H1 (cell line): Measurements from ENCODE around the gene PIK3R3. TPM values are rescaled to one million over a fixed set of nuclear protein-coding genes. Genes with fewer than 3 reads are reported as not detected.

ENCODE experiments used
- CTCF ChIA-PET: fragments of 300-600 bp; sonication (Branson Sonifier 250); formaldehyde crosslinking; loops from one replicate; lab custom pipeline; 2021; ENCODE audit not compliant: partially characterized antibody; lab: Charles Lee
- POLR2A ChIA-PET: fragments of 300-600 bp; sonication (Branson Sonifier 250); formaldehyde crosslinking; loops from one replicate; lab custom pipeline; 2021; ENCODE audit warnings: inconsistent platforms; ENCODE audit not compliant: partially characterized antibody; lab: Charles Lee
- DNase-seq, 2 experiments: peaks; one replicate each; pipeline versions ENCODE4 v3.0.0 to v3.0.0-alpha.2; 2010 to 2022; ENCODE audit warnings: low spot score in 2 of 2, low read depth in 1 of 2, mixed read lengths in 1 of 2
- FAIRE-seq: peaks from 2 replicates; lab custom pipeline; 2011; peaks lifted over from hg19 to GRCh38; lab: Jason Lieb, UNC
- H2AFZ ChIP-seq: 2 replicates; pipeline ENCODE4 v1.8.1; 2012; ENCODE audit warnings: low read length, inconsistent platforms
- H2AK5ac ChIP-seq: 2 replicates; pipeline ENCODE4 v1.6.1; 2013; ENCODE audit warnings: low read depth, low read length
- H2BK120ac ChIP-seq: replicated peaks from 2 replicates; pipeline ENCODE3; 2013; ENCODE audit warnings: low read depth, low read length, inconsistent platforms
- H2BK12ac ChIP-seq: 2 replicates; pipeline ENCODE4 v1.6.1; 2013; ENCODE audit warnings: low read depth, low read length
- H2BK15ac ChIP-seq: 2 replicates; pipeline ENCODE4 v1.6.1; 2013; ENCODE audit warnings: low read length
- H2BK20ac ChIP-seq: 2 replicates; pipeline ENCODE4 v1.6.1; 2013; ENCODE audit warnings: low read length
- H2BK5ac ChIP-seq: 2 replicates; pipeline ENCODE4 v1.6.1; 2013; ENCODE audit warnings: low read depth, low read length
- H3K14ac ChIP-seq: 2 replicates; pipeline ENCODE4 v1.6.1; 2013; ENCODE audit warnings: inconsistent platforms; ENCODE audit not compliant: insufficient read length
- H3K18ac ChIP-seq: 2 replicates; pipeline ENCODE4 v1.6.1; 2013; ENCODE audit warnings: low read length; ENCODE audit errors: extremely low read depth
- H3K23ac ChIP-seq: 2 replicates; pipeline ENCODE4 v1.6.1; 2013; ENCODE audit warnings: inconsistent platforms; ENCODE audit not compliant: insufficient read length
- H3K23me2 ChIP-seq: 2 replicates; pipeline ENCODE4 v1.6.1; 2013; ENCODE audit warnings: low read depth, low read length
- H3K27ac ChIP-seq: 2 replicates; pipeline ENCODE4 v1.6.1; 2011; ENCODE audit warnings: low read depth, low read length, inconsistent platforms
- H3K27me3 ChIP-seq, 4 experiments: replicated peaks in 1 of 4; 1 replicate in 1 of 4; 2 replicates in 3 of 4; pipeline versions ENCODE4 v1.6.1 to v1.8.1; 2011 to 2013; ENCODE audit warnings: low read length in 3 of 4, mild to moderate bottlenecking in 3 of 4, inconsistent platforms in 2 of 4, mixed read lengths in 2 of 4, moderate library complexity in 1 of 4; ENCODE audit not compliant: control insufficient read depth in 3 of 4, insufficient read depth in 3 of 4; ENCODE audit errors: extremely low read depth in 1 of 4
- H3K36me3 ChIP-seq, 4 experiments: 2 replicates each; pipeline versions ENCODE4 v1.6.1 to v1.8.1; 2011 to 2013; ENCODE audit warnings: mild to moderate bottlenecking in 4 of 4, low read length in 3 of 4, moderate library complexity in 2 of 4, control low read depth in 1 of 4, inconsistent platforms in 1 of 4; ENCODE audit not compliant: insufficient read depth in 4 of 4, control insufficient read depth in 2 of 4
- H3K4ac ChIP-seq: replicated peaks from 2 replicates; pipeline ENCODE3; 2013; ENCODE audit warnings: low read length, low read depth, mixed read lengths, inconsistent platforms; ENCODE audit not compliant: insufficient read length
- H3K4me1 ChIP-seq, 4 experiments: replicated peaks in 1 of 4; 1 replicate in 1 of 4; 2 replicates in 3 of 4; pipeline versions ENCODE4 v1.6.1 to v1.8.1; 2011 to 2013; ENCODE audit warnings: low read length in 3 of 4, inconsistent platforms in 2 of 4, mixed read lengths in 1 of 4; ENCODE audit not compliant: insufficient read depth in 4 of 4, control insufficient read depth in 3 of 4
- H3K4me2 ChIP-seq, 2 experiments: 2 replicates each; pipeline versions ENCODE4 v1.6.1 to v1.8.1; 2011 to 2013; ENCODE audit warnings: low read depth in 2 of 2, low read length in 2 of 2, control low read depth in 1 of 2, inconsistent platforms in 1 of 2, mild to moderate bottlenecking in 1 of 2; ENCODE audit not compliant: insufficient read depth in 1 of 2
- H3K4me3 ChIP-seq, 4 experiments: fragments of 200-600, 300-600 bp in 1 of 4; sonication (generic), shearing (Covaris generic), sonication (Bioruptor Twin) in 1 of 4; 2 replicates each; pipeline versions ENCODE4 v1.5.1 to v1.8.1; 2011 to 2016; ENCODE audit warnings: low read length in 4 of 4, low read depth in 3 of 4, control low read depth in 2 of 4, inconsistent platforms in 2 of 4, mild to moderate bottlenecking in 2 of 4, mixed read lengths in 1 of 4, moderate library complexity in 1 of 4; ENCODE audit not compliant: insufficient read depth in 2 of 4; ENCODE audit errors: extremely low read depth in 1 of 4
- H3K56ac ChIP-seq: replicated peaks from 2 replicates; pipeline ENCODE3; 2013; ENCODE audit warnings: low read depth, mild to moderate bottlenecking, mixed read lengths, low read length, inconsistent platforms; ENCODE audit not compliant: insufficient read length
- H3K79me1 ChIP-seq: 2 replicates; pipeline ENCODE4 v1.6.1; 2013; ENCODE audit warnings: low read depth, low read length, control low read depth
- H3K79me2 ChIP-seq, 2 experiments: 2 replicates each; pipeline versions ENCODE4 v1.6.1 to v1.8.1; 2012 to 2013; ENCODE audit warnings: low read length in 2 of 2, mild to moderate bottlenecking in 2 of 2, inconsistent platforms in 1 of 2; ENCODE audit not compliant: insufficient read depth in 2 of 2, control insufficient read depth in 1 of 2
- H3K9ac ChIP-seq, 4 experiments: replicated peaks in 1 of 4; 1 replicate in 1 of 4; 2 replicates in 3 of 4; pipeline versions ENCODE4 v1.6.1 to v1.8.1; 2011 to 2013; ENCODE audit warnings: low read depth in 3 of 4, low read length in 3 of 4, control low read depth in 2 of 4, mild to moderate bottlenecking in 2 of 4, moderate library complexity in 2 of 4, inconsistent platforms in 1 of 4; ENCODE audit errors: extremely low read depth in 1 of 4
- H3K9me3 ChIP-seq, 2 experiments: 2 replicates each; pipeline versions ENCODE4 v1.6.1 to v1.8.1; 2012 to 2013; ENCODE audit warnings: mild to moderate bottlenecking in 2 of 2, moderate library complexity in 2 of 2, control low read depth in 1 of 2, inconsistent platforms in 1 of 2, low read depth in 1 of 2, low read length in 1 of 2, mixed read lengths in 1 of 2; ENCODE audit not compliant: insufficient read depth in 2 of 2
- H4K20me1 ChIP-seq, 2 experiments: replicated peaks in 1 of 2; 2 replicates each; pipeline versions ENCODE3 to v1.8.1; 2011 to 2013; ENCODE audit warnings: inconsistent platforms in 2 of 2, low read length in 2 of 2, mild to moderate bottlenecking in 1 of 2; ENCODE audit not compliant: insufficient read depth in 2 of 2, control insufficient read depth in 1 of 2
- H4K5ac ChIP-seq: 2 replicates; pipeline ENCODE4 v1.6.1; 2013; ENCODE audit warnings: low read length, low read depth, mixed read lengths, inconsistent platforms; ENCODE audit not compliant: insufficient read length
- H4K8ac ChIP-seq: 2 replicates; pipeline ENCODE4 v1.8.0; 2013; ENCODE audit warnings: mild to moderate bottlenecking, moderate library complexity, low read length, inconsistent platforms; ENCODE audit not compliant: insufficient read depth; ENCODE audit errors: extremely low read depth
- H4K91ac ChIP-seq: replicated peaks from 2 replicates; pipeline ENCODE3; 2013; ENCODE audit warnings: low read length, mixed read lengths, inconsistent platforms; ENCODE audit not compliant: insufficient read length
- ATF3 ChIP-seq: IDR thresholded peaks from 2 replicates; pipeline ENCODE4 v1.6.1; 2011; ENCODE audit warnings: low read depth, mild to moderate bottlenecking, low read length; ENCODE audit not compliant: insufficient read depth
- CEBPB ChIP-seq: IDR thresholded peaks from 2 replicates; pipeline ENCODE4 v1.6.1; 2012; ENCODE audit warnings: low read depth, low read length
- CHD1 ChIP-seq: IDR thresholded peaks from 2 replicates; pipeline ENCODE4 v1.6.1; 2012; ENCODE audit warnings: low read depth, low read length, improper control_type of control experiment
- CREB1 ChIP-seq: IDR thresholded peaks from 2 replicates; pipeline ENCODE4 v1.6.1; 2012; ENCODE audit warnings: inconsistent platforms
- JUND ChIP-seq: IDR thresholded peaks from 2 replicates; pipeline ENCODE4 v1.6.1; 2011; ENCODE audit warnings: mild to moderate bottlenecking, improper control_type of control experiment, low read length
- SAP30 ChIP-seq: fragments of 300-600 bp; sonication (generic); IDR thresholded peaks from 2 replicates; pipeline ENCODE4 v1.7.1; 2012; ENCODE audit warnings: low read length, moderate library complexity, mild to moderate bottlenecking, inconsistent platforms; ENCODE audit not compliant: insufficient read depth, insufficient replicate concordance
- SP1 ChIP-seq: IDR thresholded peaks from 2 replicates; pipeline ENCODE4 v1.6.1; 2011; ENCODE audit warnings: low read depth, low read length
- TAF1 ChIP-seq: IDR thresholded peaks from 2 replicates; pipeline ENCODE4 v1.6.1; 2011; ENCODE audit warnings: mild to moderate bottlenecking, low read depth, low read length
- WGBS, 2 experiments: shearing (Covaris generic) in 1 of 2; methylation state at CpG; one replicate each; pipeline versions ENCODE4 v1.1.6 to v1.1.7; 2013 to 2015; ENCODE audit warnings: low lambda C conversion rate in 2 of 2, mixed read lengths in 2 of 2, inconsistent platforms in 1 of 2, low coverage in 1 of 2, missing lambda C conversion rate in 1 of 2; ENCODE audit not compliant: insufficient replicate concordance in 2 of 2, insufficient coverage in 1 of 2, insufficient read length in 1 of 2; ENCODE audit errors: extremely low coverage in 1 of 2, missing lambda C conversion rate in 1 of 2; 5-methylcytosine and 5-hydroxymethylcytosine counted together
- polyA plus RNA-seq, 7 experiments: library from polyadenylated mRNA; depleted of rRNA in 3 of 7; stranded (reverse) in 5 of 7; unstranded in 2 of 7; fragments of >200 nt in 5 of 7; fragments of 200-250 nt in 2 of 7; gene quantifications; 1 replicate in 5 of 7; 2 replicates in 1 of 7; 4 replicates in 1 of 7; pipeline versions ENCODE4 v1.2.1 to v1.2.3, GENCODE V29; 2011 to 2013; ENCODE audit warnings: missing spikeins in 2 of 7, mixed read lengths in 2 of 7
- total RNA-seq: library from RNA; stranded (reverse); fragmentation: NEBNext Ultra II Directional; extraction: Animal tissue kit (Norgen Biotek cat#: 25700); gene quantifications from 2 replicates; pipeline ENCODE4 v1.2.1, GENCODE V29; 2021

PIK3R3 gene
- total and polyA plus RNA-seq, 2 of the 8 experiments (the other 6 are each of a cell fraction or from before 2014, with no cell fraction given): 5.3 to 13.6 TPM

DNA sequence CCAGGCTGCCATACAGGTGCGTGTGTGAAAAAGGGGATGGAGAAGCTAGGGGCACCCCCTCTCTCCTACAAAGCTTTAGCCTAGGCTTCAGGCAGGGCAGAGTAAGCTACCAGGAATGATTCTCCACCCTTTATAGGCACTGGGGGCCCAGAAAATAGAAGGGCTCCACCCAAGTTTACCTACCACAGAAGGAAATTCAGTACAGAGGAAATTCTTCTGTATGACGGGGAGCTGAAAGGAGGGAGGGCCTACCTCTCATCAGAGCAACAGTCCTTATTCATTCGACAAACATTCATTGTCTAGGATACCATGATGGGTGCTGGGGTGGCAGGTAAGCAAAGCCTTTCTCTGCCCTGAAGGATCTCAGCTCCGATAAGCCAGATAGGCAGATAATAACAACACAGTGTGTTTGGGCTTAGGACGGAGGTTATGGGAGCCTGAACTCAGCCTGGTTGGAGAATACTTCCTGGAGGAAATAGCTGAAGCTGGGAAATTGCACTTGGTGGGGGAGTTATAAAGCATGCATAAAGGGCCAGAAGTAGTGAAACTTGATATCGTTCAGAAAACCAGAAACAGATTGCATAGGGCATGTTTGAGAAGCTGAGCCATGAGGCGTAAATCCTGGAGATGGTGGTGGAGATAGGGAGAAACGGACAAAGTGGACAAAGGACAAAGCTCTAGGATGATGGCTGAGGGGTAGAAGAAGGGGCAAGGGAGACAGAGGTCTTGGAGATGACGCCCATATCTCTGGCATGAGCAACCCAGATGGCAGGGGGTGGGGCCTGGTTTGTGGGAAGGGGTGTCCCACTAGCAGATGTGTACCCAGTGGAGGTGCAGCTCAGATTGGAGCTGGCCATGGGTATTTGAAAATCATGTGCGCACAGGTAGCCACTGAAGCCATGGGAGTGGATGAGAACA, 49.2 kb upstream of the PIK3R3 start:
- no peak overlapping the region for H3K18ac ChIP-seq
- 90% methylated on average over 10 of the region's 10 CpGs; no CpG with 5 or more reads in 1 of the 2 experiments for WGBS, 2 experiments
- H3K9me3 ChIP-seq: no peaks in the 10 kb centered on the region
- no peaks in the 10 kb centered on the region; a peak in 1 of 7 replicates for H3K27me3 ChIP-seq
- no peak overlapping the region for H2AK5ac ChIP-seq
- no peaks in the 10 kb centered on the region for H3K36me3 ChIP-seq
- H2BK20ac ChIP-seq: no peak overlapping the region
- H3K23ac ChIP-seq: no peak overlapping the region
- peaks cover 2% of the 10 kb centered on the region; the same call in 1 of the 2 replicates for H3K23me2 ChIP-seq
- no peak overlapping the region for H4K91ac ChIP-seq
- POLR2A ChIA-PET: interaction anchor here (0.7 to 2.7 kb wide), 9 partner anchors 8 to 659 kb away, joined by 3 to 9 read pairs (median 4); partner anchors contain the start of gene PIK3R3
- H3K79me1 ChIP-seq: no peaks in the 10 kb centered on the region
- H4K8ac ChIP-seq: no peak overlapping the region
- H3K56ac ChIP-seq: no peak overlapping the region
- H4K5ac ChIP-seq: no peak overlapping the region
- no peak for FAIRE-seq
- no peak overlapping the region for H2BK120ac ChIP-seq
- CTCF ChIA-PET: interaction anchor here (0.6 to 7.3 kb wide), 27 partner anchors 8 to 561 kb away, joined by 3 to 128 read pairs (median 4); partner anchors contain the start of gene PIK3R3
- H3K4me1 ChIP-seq: peaks cover 0 to 9% (median 4%) of the 10 kb centered on the region in 4 experiments; a peak in 5 of 7 replicates
- H2BK5ac ChIP-seq: no peak overlapping the region
- H3K4me2 ChIP-seq: no peak overlapping the region
- H3K4ac ChIP-seq: no peak overlapping the region
- no peak overlapping the region for H3K14ac ChIP-seq
- H3K27ac ChIP-seq: no peak overlapping the region
- no peak for DNase-seq
- H3K79me2 ChIP-seq: no peaks in the 10 kb centered on the region
- H2BK15ac ChIP-seq: no peak overlapping the region
- no peak overlapping the region for H3K9ac ChIP-seq
- H2BK12ac ChIP-seq: no peak overlapping the region
- TF ChIP-seq CHD1 (no peak), ATF3 (no peak), JUND (no peak), SAP30 (no peak), CEBPB (no peak), SP1 (no peak), TAF1 (no peak), CREB1 (no peak)
- no peak overlapping the region for H2AFZ ChIP-seq
- no peak overlapping the region for H3K4me3 ChIP-seq
- H4K20me1 ChIP-seq: peaks cover 0 to 3% of the 10 kb centered on the region in 2 experiments
